Measurements from ENCODE around the gene DCAF17.

DNA sequence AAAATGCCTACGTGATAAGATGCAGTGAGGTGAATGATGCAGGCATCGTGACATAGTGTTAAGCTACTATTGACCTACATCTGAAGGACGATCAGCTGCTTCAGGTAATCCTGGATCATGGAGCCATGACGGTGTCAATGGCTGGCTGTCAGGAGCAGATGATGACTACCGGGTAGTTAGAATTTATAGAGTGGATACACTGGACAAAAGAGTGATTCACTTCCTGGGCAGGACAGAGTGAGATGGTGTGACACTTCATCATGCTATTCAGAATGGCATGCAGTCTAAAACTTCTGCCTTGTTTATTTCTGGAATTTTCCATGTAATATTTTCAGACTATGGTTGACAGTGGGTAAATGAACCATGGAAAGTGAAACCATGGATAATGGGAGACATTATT, 29.8 kb upstream of the DCAF17 start:
- TF ChIP-seq ARNTL (CRISPR knock-in tag; IDR thresholded peaks at IDR 0.05; ENCODE audit: borderline replicate concordance, low read depth): no peak
- TF ChIP-seq GLIS3 (CRISPR knock-in tag; IDR thresholded peaks at IDR 0.05): no peak
- no peak for TF ChIP-seq ZFP30 (CRISPR knock-in tag; IDR thresholded peaks at IDR 0.05)
- TF ChIP-seq TOX (CRISPR knock-in tag; IDR thresholded peaks at IDR 0.05; ENCODE audit: borderline replicate concordance): no peak
- TF ChIP-seq, protein P1, sequence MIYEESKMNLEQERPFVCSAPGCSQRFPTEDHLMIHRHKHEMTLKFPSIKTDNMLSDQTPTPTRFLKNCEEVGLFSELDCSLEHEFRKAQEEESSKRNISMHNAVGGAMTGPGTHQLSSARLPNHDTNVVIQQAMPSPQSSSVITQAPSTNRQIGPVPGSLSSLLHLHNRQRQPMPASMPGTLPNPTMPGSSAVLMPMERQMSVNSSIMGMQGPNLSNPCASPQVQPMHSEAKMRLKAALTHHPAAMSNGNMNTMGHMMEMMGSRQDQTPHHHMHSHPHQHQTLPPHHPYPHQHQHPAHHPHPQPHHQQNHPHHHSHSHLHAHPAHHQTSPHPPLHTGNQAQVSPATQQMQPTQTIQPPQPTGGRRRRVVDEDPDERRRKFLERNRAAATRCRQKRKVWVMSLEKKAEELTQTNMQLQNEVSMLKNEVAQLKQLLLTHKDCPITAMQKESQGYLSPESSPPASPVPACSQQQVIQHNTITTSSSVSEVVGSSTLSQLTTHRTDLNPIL (CRISPR knock-in tag; IDR thresholded peaks at IDR 0.05; ENCODE audit: low read depth): no peak
- no peak for TF ChIP-seq ZNF70 (CRISPR knock-in tag; IDR thresholded peaks at IDR 0.05)
